T1000 (cell line): Measurements from ENCODE around the gene SELE.
"Not testable (repeated sequence)": the region's sequence is repeated elsewhere in the genome, so short reads cannot be mapped to it uniquely, and the experiment has no call there.

Experiments used
- DNase-seq: peaks from one replicate; lab custom pipeline; 2025; ENCODE audit warnings: mixed read lengths; lab: John Stamatoyannopoulos, UW

The SELE gene

GRCh38 chr1:169724168-169724567 is 9.7 kb downstream of the SELE start:
- no peak for DNase-seq

GRCh38 chr1:169723763-169724162 is 10.1 kb downstream of the SELE start:
- no peak for DNase-seq

GRCh38 chr1:169722779-169723178 is 11.1 kb downstream of the SELE start:
- no peak for DNase-seq

GRCh38 chr1:169715100-169715499 is 18.8 kb downstream of the SELE start:
- not testable (repeated sequence) for DNase-seq

DNA sequence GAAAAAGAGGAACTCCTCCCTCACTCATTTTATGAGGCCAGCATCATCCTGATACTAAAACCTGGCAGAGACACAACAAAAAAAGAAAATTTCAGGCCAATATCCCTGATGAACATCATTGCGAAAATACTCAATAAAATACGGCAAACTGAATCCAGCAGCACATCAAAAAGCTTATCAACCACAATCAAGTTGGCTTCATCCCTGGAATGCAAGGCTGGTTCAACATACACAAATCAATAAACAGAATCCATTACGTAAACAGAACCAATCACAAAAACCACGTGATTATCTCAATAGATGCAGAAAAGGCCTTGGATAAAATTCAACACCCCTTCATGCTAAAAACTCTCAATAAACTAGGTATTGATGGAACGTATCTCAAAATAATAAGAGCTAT is 20.8 kb downstream of the SELE start:
- not testable (repeated sequence) for DNase-seq

DNA sequence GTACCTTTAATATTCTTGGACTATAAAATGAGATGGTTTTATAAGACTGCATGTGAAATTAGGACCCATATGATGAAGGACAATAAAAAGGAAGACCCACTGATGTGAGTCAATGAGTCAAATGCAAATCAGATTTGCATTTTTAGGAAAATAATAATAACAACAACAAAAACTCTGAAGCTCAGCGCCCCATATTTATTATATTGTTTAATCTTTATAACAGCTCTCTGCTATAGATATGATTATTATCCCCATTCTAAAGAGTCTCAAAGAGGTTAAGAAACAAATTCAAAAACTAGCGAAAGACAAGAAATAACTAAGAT is 21.6 kb downstream of the SELE start:
- no peak for DNase-seq

DNA sequence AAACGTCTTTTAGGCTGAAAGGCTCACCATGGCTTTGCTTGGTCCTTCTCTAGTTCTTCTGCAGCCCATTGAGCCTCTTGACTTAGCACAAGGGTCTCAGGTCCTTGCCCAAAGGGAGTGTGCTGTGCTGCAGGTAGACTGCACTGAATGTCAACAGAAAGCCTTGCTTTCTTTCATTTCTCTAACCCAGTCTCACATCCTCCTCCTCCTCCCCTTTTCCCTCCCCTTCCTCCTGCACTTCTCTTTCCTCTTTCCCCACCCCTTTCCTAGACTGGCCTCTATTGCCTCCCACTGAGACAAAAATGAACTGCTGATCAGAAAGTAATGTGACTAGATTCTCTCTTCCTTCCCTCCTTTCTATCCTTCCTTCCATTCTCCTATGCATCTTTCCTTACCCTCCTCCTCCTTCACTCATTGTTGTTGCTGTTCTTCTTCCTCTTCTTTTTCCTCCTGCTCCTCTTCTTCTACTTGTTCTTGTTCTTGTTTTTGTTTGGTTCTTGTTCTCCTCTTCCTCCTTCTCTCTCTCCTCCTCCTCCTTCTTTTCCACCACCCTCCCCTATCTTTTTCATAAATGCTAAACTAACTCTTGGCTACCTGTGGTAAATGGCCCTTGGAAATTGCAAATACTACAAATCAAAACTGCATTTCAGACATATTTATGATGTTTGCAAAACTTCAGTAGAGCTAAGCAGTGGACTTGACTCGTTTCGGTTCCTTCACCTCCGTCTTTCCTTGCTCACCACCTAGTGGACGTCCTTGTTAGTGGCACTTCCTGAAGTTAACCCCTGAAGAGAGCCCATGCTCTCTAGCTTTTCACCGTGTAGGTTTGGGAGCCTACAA is 22.2 kb downstream of the SELE start, which contains the start of gene SELL:
Gene SELL (minus strand): TSS at position 152 of the 840 bp plus-strand sequence. CDS start 122 bp downstream, at position 30.
- DNase-seq: peak; percentile 4

GRCh38 chr1:169708647-169709046 is 25.2 kb downstream of the SELE start:
- no peak for DNase-seq

DNA sequence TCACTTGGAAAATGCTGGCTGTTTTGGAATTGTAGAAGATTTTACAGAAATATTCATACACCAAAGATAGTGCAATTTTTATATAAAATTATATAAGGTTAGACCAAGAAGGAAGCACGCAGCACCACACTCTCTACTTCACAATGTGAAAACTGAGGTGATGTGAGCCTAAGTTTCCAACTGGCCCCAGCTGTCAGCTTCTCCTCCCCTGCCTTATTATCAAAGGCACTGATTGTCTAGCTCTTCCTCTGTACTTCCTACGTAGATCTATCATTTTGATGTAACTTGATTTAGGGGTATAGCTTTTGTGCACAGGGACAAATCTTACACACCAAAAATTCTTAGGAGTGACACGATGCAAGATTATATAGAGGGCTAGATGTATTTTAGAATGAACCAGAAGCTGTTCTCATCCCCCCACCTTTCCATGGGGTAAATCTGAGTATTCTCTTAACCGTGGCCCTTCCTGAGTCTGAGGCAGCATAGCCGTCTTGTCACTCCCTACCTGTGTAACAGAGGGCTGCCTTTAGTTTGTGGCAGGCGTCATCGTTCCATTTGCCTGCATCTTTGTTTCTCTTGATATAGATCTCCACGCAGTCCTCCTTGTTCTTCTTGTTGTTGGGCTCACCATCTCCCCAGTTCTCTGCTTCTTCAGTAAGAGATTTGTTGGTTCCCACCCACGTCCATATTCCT is 25.8 kb downstream of the SELE start:
- no peak for DNase-seq

- DNase-seq: no peak
Measured at GRCh38 chr1:169704797-169705196, 29.1 kb downstream of the SELE start.

DNA sequence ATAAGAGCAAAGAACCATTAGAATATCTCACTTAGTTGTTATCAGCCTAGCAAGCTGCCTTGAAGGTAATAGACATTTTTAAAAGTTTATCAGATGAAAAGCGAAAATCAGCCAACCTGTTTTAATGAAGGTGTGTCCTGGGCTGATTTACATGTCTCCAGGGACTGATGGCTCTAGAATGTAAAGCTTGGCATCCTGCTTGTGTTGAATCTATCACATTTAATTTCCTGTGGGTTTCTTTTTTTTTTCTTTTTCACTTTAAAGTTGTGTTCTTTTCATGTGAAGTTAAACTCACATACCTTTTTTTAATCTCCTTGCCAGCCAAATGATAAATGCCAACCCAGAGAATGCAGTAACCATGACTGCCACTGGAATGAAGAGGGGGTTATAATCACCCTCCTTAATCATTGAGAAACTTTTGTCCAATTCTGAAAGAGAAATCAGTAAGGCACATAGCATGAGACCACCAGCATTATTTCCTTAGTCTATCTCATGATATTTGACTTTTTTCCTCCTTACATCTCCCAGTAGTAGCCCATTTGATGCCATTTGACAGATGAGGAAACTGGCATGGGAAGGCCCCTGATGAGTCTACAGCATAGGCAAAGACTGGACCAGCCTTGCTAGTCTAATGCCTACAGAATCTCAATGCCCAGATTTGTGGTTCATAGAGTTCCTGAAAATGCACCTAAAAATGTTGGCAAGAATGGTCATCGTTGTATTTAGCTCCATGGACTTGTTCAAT is 32.4 kb downstream of the SELE start:
- DNase-seq: no peak

DNA sequence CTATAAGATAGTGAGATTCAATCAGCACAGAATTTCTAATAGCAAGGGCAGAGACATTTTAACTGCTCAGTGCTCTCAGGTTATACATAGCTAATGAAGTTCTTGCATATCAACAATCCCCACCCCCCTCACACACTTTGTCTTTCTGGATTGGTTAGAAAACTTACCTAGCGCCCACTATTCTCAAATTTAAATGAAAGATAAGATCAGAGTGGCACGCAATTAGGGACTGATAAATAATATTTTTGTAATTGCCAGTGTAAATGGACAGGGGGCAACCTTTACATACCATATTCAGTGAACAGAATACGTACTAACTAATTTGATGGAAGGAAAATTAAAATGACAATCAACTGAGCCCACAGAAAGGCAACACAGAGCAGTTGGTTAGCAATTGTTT is 34.2 kb downstream of the SELE start:
- no peak for DNase-seq

DNA sequence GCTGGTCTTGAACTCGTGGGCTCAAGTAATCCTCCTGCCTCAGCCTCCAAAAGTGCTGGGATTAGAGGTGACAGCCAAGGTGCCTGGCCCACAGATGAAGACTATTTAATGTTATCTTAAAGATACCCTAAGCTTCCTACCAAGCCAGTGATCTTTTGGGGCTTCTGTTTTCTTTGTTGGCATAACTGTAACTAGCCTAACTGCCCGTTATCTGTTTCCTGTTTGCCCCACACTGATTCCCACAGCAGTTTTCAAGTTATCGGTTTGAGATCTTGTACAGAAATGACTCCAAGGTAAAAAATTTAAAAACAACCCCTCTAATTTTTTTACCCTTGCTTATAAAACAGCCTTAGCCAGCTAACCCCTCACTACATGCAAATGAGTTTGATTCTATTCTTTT is 34.9 kb downstream of the SELE start:
- DNase-seq: no peak

DNA sequence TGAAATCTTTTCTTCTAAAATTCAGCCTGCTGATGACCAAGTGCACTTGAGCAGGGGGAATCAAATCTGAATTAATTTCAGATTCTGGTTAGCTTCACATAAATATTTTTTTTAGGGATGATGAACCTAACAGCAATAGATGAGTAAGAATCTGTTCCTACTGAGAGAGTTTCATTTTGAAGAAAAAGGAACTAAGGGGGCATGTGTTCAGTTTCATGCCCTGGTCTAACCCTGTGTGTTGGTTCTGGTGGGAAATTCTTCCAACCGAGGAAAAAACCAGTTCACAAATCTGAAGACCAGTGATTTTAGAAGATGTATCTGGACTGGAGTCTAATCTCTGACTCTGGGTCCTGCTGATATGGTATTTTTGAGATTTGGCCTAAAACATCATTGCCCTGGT is 36.1 kb downstream of the SELE start:
- DNase-seq: no peak

DNA sequence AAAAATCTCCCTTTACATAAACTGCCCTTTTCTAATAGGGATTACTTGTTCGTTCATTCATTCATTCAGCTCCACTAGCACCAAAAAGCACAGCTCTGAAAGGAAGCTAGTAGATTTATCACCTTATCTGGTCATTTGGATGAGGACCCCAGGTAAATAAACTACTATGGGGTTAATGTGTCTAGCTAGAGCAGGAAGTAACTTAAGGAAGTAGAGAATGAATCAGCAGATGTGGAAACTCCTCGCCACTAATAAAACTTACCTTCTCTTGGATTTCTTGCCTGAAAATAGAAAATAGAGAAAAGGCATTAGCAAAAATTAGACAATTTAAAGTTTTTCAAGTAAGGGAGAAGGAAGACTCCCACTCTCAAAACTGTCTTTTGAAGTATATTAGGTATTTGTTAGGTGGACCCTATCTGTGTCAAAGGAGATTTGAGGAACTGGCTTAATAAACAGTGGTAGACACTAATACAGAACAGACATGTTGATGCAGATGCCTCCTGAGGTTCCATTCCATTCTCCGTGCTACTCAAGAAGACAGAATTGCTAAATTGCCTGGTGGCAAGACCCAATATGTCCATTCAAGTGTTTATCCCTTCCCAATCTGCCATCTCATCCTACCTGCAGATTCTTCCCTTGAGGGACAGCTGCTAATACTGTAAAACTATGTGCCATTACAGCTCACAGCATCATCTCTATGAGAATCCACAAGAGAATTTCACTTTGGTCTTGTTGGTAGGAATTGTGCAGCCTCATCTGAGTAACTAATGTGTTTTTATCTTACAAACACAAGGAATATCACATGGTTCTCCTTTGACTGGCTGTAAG is 37.4 kb downstream of the SELE start:
- no peak for DNase-seq

GRCh38 chr1:169694304-169695075 is 39.4 kb downstream of the SELE start:
- no peak for DNase-seq

GRCh38 chr1:169692756-169693460 is 41.0 kb downstream of the SELE start:
- DNase-seq: no peak

DNA sequence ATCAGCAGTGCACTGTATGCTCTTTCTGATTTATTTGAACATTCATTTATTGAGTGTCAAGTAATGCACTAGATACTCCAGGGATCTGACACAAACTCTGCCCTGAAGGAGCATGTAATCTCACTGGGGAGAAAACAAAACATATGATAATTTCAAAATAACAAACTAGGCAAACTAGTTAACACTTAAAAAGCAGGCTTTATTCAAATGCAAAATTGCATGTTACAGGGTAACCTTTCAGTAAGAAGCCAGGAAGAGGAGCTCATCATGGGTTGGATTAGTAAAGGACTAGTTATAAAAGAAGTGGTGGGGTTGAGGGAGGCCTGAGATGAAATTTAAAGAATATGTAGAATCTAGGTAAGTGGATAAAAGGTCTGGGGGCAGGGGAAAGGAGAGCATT is 43.4 kb downstream of the SELE start:
- no peak for DNase-seq

GRCh38 chr1:169689395-169689794 is 44.5 kb downstream of the SELE start:
- no peak for DNase-seq

DNA sequence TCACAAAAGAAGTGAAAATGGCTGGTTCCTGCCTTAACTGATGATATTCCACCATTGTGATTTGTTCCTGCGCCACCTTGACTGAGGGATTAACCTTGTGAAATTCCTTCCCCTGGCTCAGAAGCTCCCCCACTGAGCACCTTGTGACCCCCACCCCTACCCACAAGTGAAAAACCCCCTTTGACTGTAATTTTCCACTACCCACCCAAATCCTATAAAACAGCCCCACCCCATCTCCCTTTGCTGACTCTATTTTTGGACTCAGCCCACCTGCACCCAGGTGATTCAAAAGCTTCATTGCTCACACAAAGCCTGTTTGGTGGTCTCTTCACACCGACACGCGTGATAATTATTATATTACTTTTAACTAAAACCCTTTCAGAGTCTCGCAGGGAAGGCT is 45.5 kb downstream of the SELE start:
- DNase-seq: not testable (repeated sequence)
